ENCODE results near the gene SEC22A.

DNA sequence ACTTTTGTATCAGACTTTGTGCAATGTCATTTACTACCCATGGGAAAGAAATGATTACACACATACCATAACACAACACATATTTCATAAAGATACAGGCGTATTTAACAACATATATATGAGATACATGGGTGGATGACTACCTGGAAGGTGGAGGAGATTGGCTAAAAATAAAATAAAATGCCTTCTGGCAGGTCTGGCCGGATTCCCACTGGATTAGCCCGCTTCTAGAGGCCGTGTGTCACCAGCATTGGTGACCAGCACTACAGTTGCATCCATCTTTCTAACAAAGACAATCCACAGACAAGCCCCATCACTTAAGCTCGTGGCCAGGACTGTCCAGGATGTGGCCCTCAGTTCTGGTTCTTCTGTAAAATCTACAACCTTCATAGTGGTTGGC, 21.0 kb upstream of the SEC22A start:
- TF ChIP-seq EP300 (IDR thresholded peaks at IDR 0.05; ENCODE audit: borderline replicate concordance in 1 of 2, low read depth in 1 of 2, low read length in 1 of 2) (no peak), YY1 (IDR thresholded peaks at IDR 0.05; ENCODE audit: low read depth) (no peak), REST (IDR thresholded peaks at IDR 0.05; ENCODE audit: low read depth, low read length) (no peak), FOXM1 (IDR thresholded peaks at IDR 0.05; ENCODE audit: low read depth) (no peak), RAD21 (IDR thresholded peaks at IDR 0.05; ENCODE audit: low read length) (no peak), RCOR1 (IDR thresholded peaks at IDR 0.05; ENCODE audit: low read length) (no peak), FOXJ3 (CRISPR knock-in tag; IDR thresholded peaks at IDR 0.05) (no peak), ZBTB33 (IDR thresholded peaks at IDR 0.05; ENCODE audit: borderline replicate concordance, low read depth) (no peak), RXRA (IDR thresholded peaks at IDR 0.05; ENCODE audit: borderline replicate concordance, low read depth) (no peak)
- TF ChIP-seq, protein P1, sequence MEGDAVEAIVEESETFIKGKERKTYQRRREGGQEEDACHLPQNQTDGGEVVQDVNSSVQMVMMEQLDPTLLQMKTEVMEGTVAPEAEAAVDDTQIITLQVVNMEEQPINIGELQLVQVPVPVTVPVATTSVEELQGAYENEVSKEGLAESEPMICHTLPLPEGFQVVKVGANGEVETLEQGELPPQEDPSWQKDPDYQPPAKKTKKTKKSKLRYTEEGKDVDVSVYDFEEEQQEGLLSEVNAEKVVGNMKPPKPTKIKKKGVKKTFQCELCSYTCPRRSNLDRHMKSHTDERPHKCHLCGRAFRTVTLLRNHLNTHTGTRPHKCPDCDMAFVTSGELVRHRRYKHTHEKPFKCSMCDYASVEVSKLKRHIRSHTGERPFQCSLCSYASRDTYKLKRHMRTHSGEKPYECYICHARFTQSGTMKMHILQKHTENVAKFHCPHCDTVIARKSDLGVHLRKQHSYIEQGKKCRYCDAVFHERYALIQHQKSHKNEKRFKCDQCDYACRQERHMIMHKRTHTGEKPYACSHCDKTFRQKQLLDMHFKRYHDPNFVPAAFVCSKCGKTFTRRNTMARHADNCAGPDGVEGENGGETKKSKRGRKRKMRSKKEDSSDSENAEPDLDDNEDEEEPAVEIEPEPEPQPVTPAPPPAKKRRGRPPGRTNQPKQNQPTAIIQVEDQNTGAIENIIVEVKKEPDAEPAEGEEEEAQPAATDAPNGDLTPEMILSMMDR (IDR thresholded peaks at IDR 0.05) = no peak
- TF ChIP-seq, protein P2, sequence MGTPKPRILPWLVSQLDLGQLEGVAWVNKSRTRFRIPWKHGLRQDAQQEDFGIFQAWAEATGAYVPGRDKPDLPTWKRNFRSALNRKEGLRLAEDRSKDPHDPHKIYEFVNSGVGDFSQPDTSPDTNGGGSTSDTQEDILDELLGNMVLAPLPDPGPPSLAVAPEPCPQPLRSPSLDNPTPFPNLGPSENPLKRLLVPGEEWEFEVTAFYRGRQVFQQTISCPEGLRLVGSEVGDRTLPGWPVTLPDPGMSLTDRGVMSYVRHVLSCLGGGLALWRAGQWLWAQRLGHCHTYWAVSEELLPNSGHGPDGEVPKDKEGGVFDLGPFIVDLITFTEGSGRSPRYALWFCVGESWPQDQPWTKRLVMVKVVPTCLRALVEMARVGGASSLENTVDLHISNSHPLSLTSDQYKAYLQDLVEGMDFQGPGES (IDR thresholded peaks at IDR 0.05; ENCODE audit: low read depth, low read length) = no peak

All from SK-N-SH (cell line).